Endothelial cell of umbilical vein (primary cell): Measurements from ENCODE around the gene PELI3. TPM values are rescaled to one million over a fixed set of nuclear protein-coding genes. Genes with fewer than 3 reads are reported as not detected.

Experiments used
- BruUV-seq: library from RNA; stranded (reverse); fragments of 400-500 nt; replicated peaks from 2 replicates; lab custom pipeline; 2021; lab: Mats Ljungman, UMichigan
- CTCF ChIA-PET: fragments of 300-600, 350-600 bp; sonication (Branson Sonifier 250); formaldehyde crosslinking; loops from one replicate; lab custom pipeline; 2021; ENCODE audit warnings: antibody characterized with exemption, inconsistent platforms; lab: Charles Lee
- POLR2A ChIA-PET: fragments of 300-600, 350-600 bp; sonication (Branson Sonifier 250); formaldehyde crosslinking; loops from one replicate; lab custom pipeline; 2021; ENCODE audit warnings: antibody characterized with exemption, inconsistent platforms; lab: Charles Lee
- DNase-seq: peaks from one replicate; pipeline ENCODE4 v3.0.0-alpha.2; 2011; ENCODE audit warnings: low read depth, low spot score
- FAIRE-seq: peaks from 2 replicates; lab custom pipeline; 2011; peaks lifted over from hg19 to GRCh38; lab: Jason Lieb, UNC
- H2AFZ ChIP-seq: 2 replicates; pipeline ENCODE4 v1.6.0; 2012; ENCODE audit warnings: low read depth, low read length, control low read depth, inconsistent platforms
- H3K27ac ChIP-seq: 2 replicates; pipeline ENCODE4 v1.5.1; 2011; ENCODE audit warnings: low read depth, mild to moderate bottlenecking, control low read depth, low read length, moderate library complexity; ENCODE audit not compliant: insufficient read depth
- H3K27me3 ChIP-seq, 2 experiments: 2 replicates each; pipeline versions ENCODE4 v1.6.0 to v1.6.1; 2011; ENCODE audit warnings: low read length in 2 of 2, mixed read lengths in 1 of 2; ENCODE audit not compliant: control insufficient read depth in 2 of 2, insufficient read depth in 2 of 2
- H3K36me3 ChIP-seq, 2 experiments: 2 replicates in 1 of 2; 3 replicates in 1 of 2; pipeline ENCODE4 v1.5.1; 2011; ENCODE audit warnings: low read length in 2 of 2, mild to moderate bottlenecking in 1 of 2, moderate library complexity in 1 of 2; ENCODE audit not compliant: control insufficient read depth in 2 of 2, insufficient read depth in 2 of 2; ENCODE audit errors: extremely low read depth in 1 of 2
- H3K4me1 ChIP-seq: 3 replicates; pipeline ENCODE4 v1.5.1; 2011; ENCODE audit warnings: mild to moderate bottlenecking, low read length; ENCODE audit not compliant: control insufficient read depth, insufficient read depth; ENCODE audit errors: extremely low read depth
- H3K4me2 ChIP-seq: 2 replicates; pipeline ENCODE4 v1.6.1; 2011; ENCODE audit warnings: low read length, control low read depth, mixed read lengths; ENCODE audit not compliant: insufficient read depth
- H3K4me3 ChIP-seq, 3 experiments: fragments of 200-600 bp in 1 of 3; sonication (generic), shearing (Covaris generic) in 1 of 3; replicated peaks in 1 of 3; 2 replicates each; pipeline ENCODE4 v1.5.1; 2011 to 2016; ENCODE audit warnings: control low read depth in 3 of 3, low read length in 3 of 3, mild to moderate bottlenecking in 2 of 3, inconsistent platforms in 1 of 3, low read depth in 1 of 3, moderate library complexity in 1 of 3; ENCODE audit not compliant: insufficient read depth in 1 of 3
- H3K79me2 ChIP-seq: 2 replicates; pipeline ENCODE4 v1.6.0; 2012; ENCODE audit warnings: low read length, inconsistent platforms; ENCODE audit not compliant: control insufficient read depth, insufficient read depth
- H3K9ac ChIP-seq: replicated peaks from 2 replicates; pipeline ENCODE3; 2011; ENCODE audit warnings: low read length, control low read depth; ENCODE audit not compliant: insufficient read depth; ENCODE audit errors: extremely low read depth
- H3K9me1 ChIP-seq: replicated peaks from 3 replicates; pipeline ENCODE4 v1.6.0; 2011; ENCODE audit warnings: mild to moderate bottlenecking, low read length; ENCODE audit not compliant: control insufficient read depth, insufficient read depth; ENCODE audit errors: extremely low read depth
- H3K9me3 ChIP-seq: replicated peaks from 2 replicates; pipeline ENCODE4 v1.5.1; 2012; ENCODE audit warnings: low read length, inconsistent platforms; ENCODE audit not compliant: control insufficient read depth, insufficient read depth
- H4K20me1 ChIP-seq: replicated peaks from 2 replicates; pipeline ENCODE3; 2011; ENCODE audit warnings: mild to moderate bottlenecking, low read length; ENCODE audit not compliant: control insufficient read depth, insufficient read depth; ENCODE audit errors: extremely low read depth
- EZH2 ChIP-seq: IDR thresholded peaks from 2 replicates; pipeline ENCODE4 v1.6.1; 2012; ENCODE audit warnings: borderline replicate concordance, low read depth, mild to moderate bottlenecking, moderate library complexity, low read length, inconsistent platforms; ENCODE audit not compliant: severe bottlenecking
- FOS ChIP-seq: IDR thresholded peaks from 2 replicates; pipeline ENCODE4 v1.6.1; 2011; ENCODE audit warnings: mild to moderate bottlenecking, low read length, moderate library complexity, borderline replicate concordance; ENCODE audit not compliant: insufficient read depth
- GATA2 ChIP-seq: IDR thresholded peaks from 2 replicates; pipeline ENCODE4 v1.7.0; 2011; ENCODE audit warnings: low read depth, mild to moderate bottlenecking, moderate library complexity, mixed read lengths, low read length; ENCODE audit not compliant: insufficient read length, insufficient read depth
- JUN ChIP-seq: IDR thresholded peaks from 2 replicates; pipeline ENCODE4 v1.6.1; 2011; ENCODE audit warnings: borderline replicate concordance, low read depth; ENCODE audit not compliant: insufficient read length, insufficient read depth
- MAX ChIP-seq: IDR thresholded peaks from 2 replicates; pipeline ENCODE4 v1.6.1; 2011; ENCODE audit not compliant: insufficient read depth, insufficient read length
- MYC ChIP-seq: IDR thresholded peaks from one replicate; pipeline ENCODE4 v1.6.1; 2011; ENCODE audit warnings: mild to moderate bottlenecking, low read depth, low read length
- POLR2A ChIP-seq: IDR thresholded peaks from 2 replicates; pipeline ENCODE4 v1.6.1; 2012; ENCODE audit warnings: low read depth, mild to moderate bottlenecking, control low read depth, low read length
- POLR2AphosphoS5 ChIP-seq: IDR thresholded peaks from 2 replicates; pipeline ENCODE4 v1.6.1; 2012; ENCODE audit warnings: low read depth, mild to moderate bottlenecking, control low read depth, low read length, moderate library complexity; ENCODE audit not compliant: insufficient read depth
- dilution Hi-C: fragments of 300-500 bp; cut with MboI; formaldehyde crosslinking; loops from one replicate; pipeline ENCODE4 v1.15.0; 2019; ENCODE audit warnings: low sequenced_read_pairs; ENCODE audit not compliant: extremely low pct_ligation_motif_present
- intact Hi-C: fragments of 100-400 bp; cut with micrococcal nuclease; formaldehyde crosslinking; loops from one replicate; pipeline ENCODE4 v1.10.0; 2022
- polyA plus RNA-seq, 4 experiments: library from polyadenylated mRNA; depleted of rRNA in 3 of 4; stranded (reverse) in 3 of 4; unstranded in 1 of 4; fragments of >200 nt; gene quantifications; 2 replicates each; pipeline versions ENCODE4 v1.2.1 to v1.2.3, GENCODE V29; 2011 to 2012; ENCODE audit warnings: missing spikeins in 1 of 4
- total RNA-seq: library from RNA; stranded (reverse); gene quantifications from 2 replicates; pipeline ENCODE4 v1.2.3, GENCODE V29; 2021
- TF ChIP-seq, protein P1 (sequence below), 2 donors: IDR thresholded peaks; 1 replicate in 1 of 2; 2 replicates in 1 of 2; pipeline ENCODE4 v1.5.1; 2011; ENCODE audit warnings: low read length in 2 of 2, mild to moderate bottlenecking in 2 of 2, moderate library complexity in 2 of 2, control low read depth in 1 of 2, inconsistent platforms in 1 of 2, low read depth in 1 of 2; ENCODE audit not compliant: insufficient read depth in 1 of 2; ENCODE audit errors: extremely low read depth in 1 of 2

The PELI3 gene
- total and polyA plus RNA-seq, 2 donors (not counting 3 experiments of a cell fraction or from before 2014, with no cell fraction given) = 2.8 to 2.9 TPM

GRCh38 chr11:66448523-66448922, 18.2 kb upstream of the PELI3 start:
- Histone ChIP-seq H3K36me3 (no peaks in the 10 kb centered on the region), H2AFZ (no peak overlapping the region), H3K4me1 (no peaks in the 10 kb centered on the region), H3K4me2 (no peak overlapping the region), H3K9me3 (no peaks in the 10 kb centered on the region), H3K79me2 (no peaks in the 10 kb centered on the region), H3K9me1 (no peaks in the 10 kb centered on the region), H3K4me3 (no peak overlapping the region), H3K27ac (no peak overlapping the region), H4K20me1 (no peaks in the 10 kb centered on the region), H3K27me3 (peaks cover 0 to 7% of the 10 kb centered on the region in 2 experiments), H3K9ac (no peak overlapping the region)
- dilution Hi-C loops = no loop called here
- ChIA-PET POLR2A (no interaction called here), CTCF (interaction anchor here (1.0 kb wide), 1 partner anchor 10 kb away, joined by 4 read pairs; the partner anchor contains the start of gene MRPL11)
- intact Hi-C loops = no loop called here
- BruUV-seq = no TSS peak
- FAIRE-seq = no peak
- no peak for TF ChIP-seq EZH2
- TF ChIP-seq MYC = no peak
- no peak for DNase-seq

DNA sequence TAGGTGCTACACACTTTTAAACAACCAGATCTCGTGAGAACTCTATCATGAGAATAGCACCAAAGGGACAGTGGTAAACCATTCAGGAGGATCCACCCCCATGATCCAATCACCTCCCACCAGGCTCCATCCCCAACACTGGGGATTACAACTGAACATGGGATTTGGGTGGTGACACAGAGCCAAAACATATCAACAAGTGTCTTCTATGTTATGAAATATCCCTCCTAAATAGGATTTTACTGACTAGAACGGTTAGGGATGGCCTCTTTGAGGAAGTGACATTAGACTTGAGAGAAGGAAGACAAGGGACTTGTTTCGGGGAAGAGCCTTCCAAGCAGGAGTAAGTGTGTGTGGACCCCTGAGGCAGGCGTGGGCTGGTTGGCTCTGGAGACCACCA, 16.1 kb upstream of the PELI3 start:
- ChIA-PET CTCF (no interaction called here), POLR2A (no interaction called here)
- FAIRE-seq (no peak), DNase-seq (no peak)
- no peaks in the 10 kb centered on the region for H3K79me2 ChIP-seq
- H3K36me3 ChIP-seq = no peaks in the 10 kb centered on the region
- H3K9me1 ChIP-seq = no peaks in the 10 kb centered on the region
- intact Hi-C loops = no loop called here
- H3K27me3 ChIP-seq = peaks cover 5 to 11% of the 10 kb centered on the region in 2 experiments
- H3K4me2 ChIP-seq = no peak overlapping the region
- H3K4me3 ChIP-seq = no peak overlapping the region
- no TSS peak for BruUV-seq
- H2AFZ ChIP-seq = no peak overlapping the region
- H4K20me1 ChIP-seq = no peaks in the 10 kb centered on the region
- dilution Hi-C loops = no loop called here
- TF ChIP-seq EZH2 = no peak
- no peak for TF ChIP-seq POLR2A
- no peak for TF ChIP-seq MYC
- TF ChIP-seq, protein P1, sequence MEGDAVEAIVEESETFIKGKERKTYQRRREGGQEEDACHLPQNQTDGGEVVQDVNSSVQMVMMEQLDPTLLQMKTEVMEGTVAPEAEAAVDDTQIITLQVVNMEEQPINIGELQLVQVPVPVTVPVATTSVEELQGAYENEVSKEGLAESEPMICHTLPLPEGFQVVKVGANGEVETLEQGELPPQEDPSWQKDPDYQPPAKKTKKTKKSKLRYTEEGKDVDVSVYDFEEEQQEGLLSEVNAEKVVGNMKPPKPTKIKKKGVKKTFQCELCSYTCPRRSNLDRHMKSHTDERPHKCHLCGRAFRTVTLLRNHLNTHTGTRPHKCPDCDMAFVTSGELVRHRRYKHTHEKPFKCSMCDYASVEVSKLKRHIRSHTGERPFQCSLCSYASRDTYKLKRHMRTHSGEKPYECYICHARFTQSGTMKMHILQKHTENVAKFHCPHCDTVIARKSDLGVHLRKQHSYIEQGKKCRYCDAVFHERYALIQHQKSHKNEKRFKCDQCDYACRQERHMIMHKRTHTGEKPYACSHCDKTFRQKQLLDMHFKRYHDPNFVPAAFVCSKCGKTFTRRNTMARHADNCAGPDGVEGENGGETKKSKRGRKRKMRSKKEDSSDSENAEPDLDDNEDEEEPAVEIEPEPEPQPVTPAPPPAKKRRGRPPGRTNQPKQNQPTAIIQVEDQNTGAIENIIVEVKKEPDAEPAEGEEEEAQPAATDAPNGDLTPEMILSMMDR (IDR thresholded peaks at IDR 0.05; ENCODE audit: extremely low read depth in 1 of 2, insufficient read depth in 1 of 2, low read depth in 1 of 2, low read length in 2 of 2) = no peak
- no peak for TF ChIP-seq FOS
- no peak for TF ChIP-seq GATA2
- no peak for TF ChIP-seq JUN
- no peak for TF ChIP-seq POLR2AphosphoS5
- TF ChIP-seq MAX = no peak
- H3K9ac ChIP-seq = no peak overlapping the region
- H3K4me1 ChIP-seq = no peaks in the 10 kb centered on the region
- H3K27ac ChIP-seq = no peak overlapping the region
- no peaks in the 10 kb centered on the region for H3K9me3 ChIP-seq
